HepG2 (cell line): Measurements from ENCODE around the gene G6PC3. TPM values are rescaled to one million over a fixed set of nuclear protein-coding genes. Genes with fewer than 3 reads are reported as not detected.

Experiments used
- ARID3A ChIP-seq: IDR thresholded peaks from 2 replicates; pipeline ENCODE4 v1.6.1; 2012; ENCODE audit warnings: low read depth, low read length, improper control_type of control experiment
- CSRNP1 ChIP-seq: sonication (generic); formaldehyde crosslinking; IDR thresholded peaks from 2 replicates; pipeline ENCODE4 v1.8.1; 2023; ENCODE audit warnings: mild to moderate bottlenecking, missing genetic modification reagents
- ETV6 ChIP-seq: sonication (generic); formaldehyde crosslinking; conservative IDR thresholded peaks from 2 replicates; pipeline ENCODE4 v1.4.0; 2020; ENCODE audit warnings: missing genetic modification reagents
- ISL2 ChIP-seq: sonication (generic); formaldehyde crosslinking; IDR thresholded peaks from 2 replicates; pipeline ENCODE4 v1.5.0; 2020; ENCODE audit warnings: missing genetic modification reagents
- JUND ChIP-seq: sonication (generic); formaldehyde crosslinking; IDR thresholded peaks from 2 replicates; pipeline ENCODE4 v1.8.0; 2022; ENCODE audit warnings: mild to moderate bottlenecking, missing genetic modification reagents
- KLF13 ChIP-seq: sonication (generic); formaldehyde crosslinking; IDR thresholded peaks from 2 replicates; pipeline ENCODE4 v1.4.0; 2020; ENCODE audit warnings: mild to moderate bottlenecking, missing genetic modification reagents
- NCOA1 ChIP-seq: sonication (generic); formaldehyde crosslinking; IDR thresholded peaks from 2 replicates; pipeline ENCODE4 v1.9.0; 2021; ENCODE audit warnings: missing genetic modification reagents
- NPAS2 ChIP-seq: sonication (generic); formaldehyde crosslinking; IDR thresholded peaks from 2 replicates; pipeline ENCODE4 v1.8.0; 2022; ENCODE audit warnings: mild to moderate bottlenecking, missing genetic modification reagents, borderline replicate concordance
- NR0B2 ChIP-seq: sonication (generic); formaldehyde crosslinking; IDR thresholded peaks from 2 replicates; pipeline ENCODE4 v1.4.0; 2020; ENCODE audit warnings: mild to moderate bottlenecking, missing genetic modification reagents
- SCMH1 ChIP-seq: sonication (generic); formaldehyde crosslinking; IDR thresholded peaks from 2 replicates; pipeline ENCODE4 v1.9.0; 2021; ENCODE audit warnings: missing genetic modification reagents, mild to moderate bottlenecking, borderline replicate concordance
- SIX1 ChIP-seq: sonication (generic); formaldehyde crosslinking; IDR thresholded peaks from 2 replicates; pipeline ENCODE4 v1.4.0; 2020; ENCODE audit warnings: missing genetic modification reagents, borderline replicate concordance
- SPEN ChIP-seq: sonication (generic); formaldehyde crosslinking; IDR thresholded peaks from 2 replicates; pipeline ENCODE4 v1.5.1; 2020; ENCODE audit warnings: low read depth, mild to moderate bottlenecking, missing genetic modification reagents
- ZBED4 ChIP-seq: sonication (generic); formaldehyde crosslinking; IDR thresholded peaks from 2 replicates; pipeline ENCODE4 v1.4.0; 2020; ENCODE audit warnings: missing genetic modification reagents, borderline replicate concordance
- ZEB1 ChIP-seq: IDR thresholded peaks from 2 replicates; pipeline ENCODE4 v1.6.1; 2012; ENCODE audit warnings: mild to moderate bottlenecking, low read depth, inconsistent platforms; ENCODE audit not compliant: insufficient replicate concordance
- ZFP36L1 ChIP-seq: sonication (generic); formaldehyde crosslinking; IDR thresholded peaks from 2 replicates; pipeline ENCODE4 v1.8.0; 2022; ENCODE audit warnings: mild to moderate bottlenecking, missing genetic modification reagents, moderate library complexity
- ZNF546 ChIP-seq: sonication (generic); formaldehyde crosslinking; conservative IDR thresholded peaks from 2 replicates; pipeline ENCODE4 v1.8.1; 2023; ENCODE audit warnings: mild to moderate bottlenecking, missing genetic modification reagents
- ZNF557 ChIP-seq: sonication (generic); formaldehyde crosslinking; IDR thresholded peaks from 2 replicates; pipeline ENCODE4 v1.4.0; 2020; ENCODE audit warnings: missing genetic modification reagents
- ZNF569 ChIP-seq: sonication (generic); formaldehyde crosslinking; IDR thresholded peaks from 2 replicates; pipeline ENCODE4 v1.5.0; 2020; ENCODE audit warnings: mild to moderate bottlenecking, missing genetic modification reagents, moderate library complexity, borderline replicate concordance
- ZNF891 ChIP-seq: sonication (generic); formaldehyde crosslinking; IDR thresholded peaks from 2 replicates; pipeline ENCODE4 v1.5.0; 2020; ENCODE audit warnings: mild to moderate bottlenecking, missing genetic modification reagents
- ZSCAN30 ChIP-seq: sonication (generic); formaldehyde crosslinking; IDR thresholded peaks from 2 replicates; pipeline ENCODE4 v1.5.0; 2020; ENCODE audit warnings: mild to moderate bottlenecking, missing genetic modification reagents
- polyA plus RNA-seq, 8 experiments: library from polyadenylated mRNA; depleted of rRNA in 3 of 8; stranded (reverse) in 7 of 8; unstranded in 1 of 8; fragments of >200 nt; fragmentation: Illumina TruSeq in 4 of 8; extraction: Trizol in 4 of 8; gene quantifications; 2 replicates each; pipeline versions ENCODE4 v1.2.1 to v1.2.3, GENCODE V29; 2011 to 2016; ENCODE audit warnings: low read depth in 4 of 8, missing spikeins in 1 of 8, mixed read lengths in 1 of 8; ENCODE audit not compliant: insufficient read depth in 1 of 8
- total RNA-seq, 5 experiments: library from RNA; depleted of rRNA; stranded (reverse); fragments of >200 nt; fragmentation: Illumina TruSeq; extraction: Trizol; gene quantifications; 2 replicates each; pipeline ENCODE4 v1.2.3, GENCODE V29; 2016; ENCODE audit warnings: low read depth in 1 of 5

Gene G6PC3
- total and polyA plus RNA-seq, 2 of the 13 experiments (the other 11 are each of a cell fraction or from before 2014, with no cell fraction given), result 38.5 to 75.8 TPM

GRCh38 chr17:44095647-44096496, 25.3 kb downstream of the G6PC3 start (continued):
- TF ChIP-seq ZNF569 (no peak), ZSCAN30 (no peak), SIX1 (CRISPR knock-in tag) (no peak), CSRNP1 (peak; percentile 61; the same call in 1 of the 2 replicates), NCOA1 (CRISPR knock-in tag) (no peak), SCMH1 (CRISPR knock-in tag) (no peak), ZNF546 (CRISPR knock-in tag) (no peak), ZNF891 (CRISPR knock-in tag) (peak; percentile 59; the same call in 1 of the 2 replicates), JUND (CRISPR knock-in tag) (no peak), NPAS2 (no peak), NR0B2 (CRISPR knock-in tag) (no peak; the same call in 1 of the 2 replicates), ARID3A (no peak), ETV6 (CRISPR knock-in tag) (no peak), SPEN (peak; percentile 68; the same call in 1 of the 2 replicates), KLF13 (CRISPR knock-in tag) (no peak), ZBED4 (CRISPR knock-in tag) (peak; percentile 61; the same call in 1 of the 2 replicates), ZNF557 (CRISPR knock-in tag) (peak; percentile 36; the same call in 1 of the 2 replicates), ISL2 (peak; percentile 48; the same call in 1 of the 2 replicates), ZEB1 (no peak), ZFP36L1 (no peak)
